ENCODE data around the gene ZFAND3. TPM values are rescaled to one million over a fixed set of nuclear protein-coding genes. Genes with fewer than 3 reads are reported as not detected.

Gene ZFAND3
- polyA plus RNA-seq, 1 of the 3 experiments (the other 2 are of a cell fraction), result 16.7 TPM

DNA sequence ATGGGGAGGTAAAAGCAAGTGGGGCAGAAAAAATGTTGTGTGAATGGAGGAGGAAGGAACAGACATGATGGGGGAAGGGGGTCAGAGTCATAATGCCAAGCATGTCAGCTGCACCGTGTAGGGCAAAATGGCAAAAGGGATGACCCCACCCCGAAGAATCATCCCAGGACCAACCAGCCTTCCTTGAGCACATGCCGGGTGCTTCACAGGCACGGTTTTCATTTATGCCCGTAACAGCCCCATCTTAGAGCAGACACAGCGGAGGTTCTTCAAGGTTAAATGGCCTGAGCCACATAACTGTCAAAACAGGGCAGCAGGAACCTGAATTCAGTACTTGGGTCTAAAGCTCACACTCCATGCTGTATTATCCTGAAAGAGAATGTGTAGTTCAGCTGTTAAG is 322.2 kb downstream of the ZFAND3 start:
- no peak for DNase-seq
- peaks cover 73% of the 10 kb centered on the region for H4K20me1 ChIP-seq (ENCODE audit: insufficient read depth)
- H3K36me3 ChIP-seq (replicated peaks in 1 of 2; ENCODE audit: control insufficient read depth in 1 of 2, insufficient read depth in 2 of 2, low read length in 1 of 2), result peaks cover 3 to 19% of the 10 kb centered on the region in 2 experiments
- no peaks in the 10 kb centered on the region for H3F3A ChIP-seq (replicated peaks; ENCODE audit: insufficient read depth)
- no peaks in the 10 kb centered on the region for H3K27me3 ChIP-seq (ENCODE audit: insufficient read depth)
- no peak for TF ChIP-seq RCOR1 (IDR thresholded peaks at IDR 0.05; ENCODE audit: low read length)
- TF ChIP-seq USF1 (IDR thresholded peaks at IDR 0.05; ENCODE audit: borderline replicate concordance, low read depth), result no peak
- TF ChIP-seq MXI1 (IDR thresholded peaks at IDR 0.05; ENCODE audit: low read depth, low read length), result no peak
- TF ChIP-seq ELF1 (IDR thresholded peaks at IDR 0.05), result no peak
- no peak for TF ChIP-seq MAX (IDR thresholded peaks at IDR 0.05; ENCODE audit: low read depth)
- TF ChIP-seq TAF1 (IDR thresholded peaks at IDR 0.05; ENCODE audit: borderline replicate concordance, low read depth, low read length), result no peak
- TF ChIP-seq EZH2phosphoT487 (IDR thresholded peaks at IDR 0.05; ENCODE audit: borderline replicate concordance, low read depth), result no peak
- no peak for TF ChIP-seq GATA2 (CRISPR knock-in tag; IDR thresholded peaks at IDR 0.05)
- TF ChIP-seq RAD21 (IDR thresholded peaks at IDR 0.05; ENCODE audit: low read length), result no peak
- no peak for TF ChIP-seq TEAD4 (IDR thresholded peaks at IDR 0.05; ENCODE audit: borderline replicate concordance, insufficient read depth)
- TF ChIP-seq NFIC (IDR thresholded peaks at IDR 0.05; ENCODE audit: borderline replicate concordance), result no peak
- TF ChIP-seq FOXM1 (IDR thresholded peaks at IDR 0.05; ENCODE audit: low read depth), result no peak
- TF ChIP-seq GABPA (IDR thresholded peaks at IDR 0.05; ENCODE audit: low read depth), result no peak
- TF ChIP-seq JUND (IDR thresholded peaks at IDR 0.05), result no peak
- TF ChIP-seq EP300 (IDR thresholded peaks at IDR 0.05; ENCODE audit: borderline replicate concordance in 1 of 2, low read depth in 1 of 2, low read length in 1 of 2), result no peak
- TF ChIP-seq, protein P1, sequence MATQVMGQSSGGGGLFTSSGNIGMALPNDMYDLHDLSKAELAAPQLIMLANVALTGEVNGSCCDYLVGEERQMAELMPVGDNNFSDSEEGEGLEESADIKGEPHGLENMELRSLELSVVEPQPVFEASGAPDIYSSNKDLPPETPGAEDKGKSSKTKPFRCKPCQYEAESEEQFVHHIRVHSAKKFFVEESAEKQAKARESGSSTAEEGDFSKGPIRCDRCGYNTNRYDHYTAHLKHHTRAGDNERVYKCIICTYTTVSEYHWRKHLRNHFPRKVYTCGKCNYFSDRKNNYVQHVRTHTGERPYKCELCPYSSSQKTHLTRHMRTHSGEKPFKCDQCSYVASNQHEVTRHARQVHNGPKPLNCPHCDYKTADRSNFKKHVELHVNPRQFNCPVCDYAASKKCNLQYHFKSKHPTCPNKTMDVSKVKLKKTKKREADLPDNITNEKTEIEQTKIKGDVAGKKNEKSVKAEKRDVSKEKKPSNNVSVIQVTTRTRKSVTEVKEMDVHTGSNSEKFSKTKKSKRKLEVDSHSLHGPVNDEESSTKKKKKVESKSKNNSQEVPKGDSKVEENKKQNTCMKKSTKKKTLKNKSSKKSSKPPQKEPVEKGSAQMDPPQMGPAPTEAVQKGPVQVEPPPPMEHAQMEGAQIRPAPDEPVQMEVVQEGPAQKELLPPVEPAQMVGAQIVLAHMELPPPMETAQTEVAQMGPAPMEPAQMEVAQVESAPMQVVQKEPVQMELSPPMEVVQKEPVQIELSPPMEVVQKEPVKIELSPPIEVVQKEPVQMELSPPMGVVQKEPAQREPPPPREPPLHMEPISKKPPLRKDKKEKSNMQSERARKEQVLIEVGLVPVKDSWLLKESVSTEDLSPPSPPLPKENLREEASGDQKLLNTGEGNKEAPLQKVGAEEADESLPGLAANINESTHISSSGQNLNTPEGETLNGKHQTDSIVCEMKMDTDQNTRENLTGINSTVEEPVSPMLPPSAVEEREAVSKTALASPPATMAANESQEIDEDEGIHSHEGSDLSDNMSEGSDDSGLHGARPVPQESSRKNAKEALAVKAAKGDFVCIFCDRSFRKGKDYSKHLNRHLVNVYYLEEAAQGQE (IDR thresholded peaks at IDR 0.05; ENCODE audit: low read depth, low read length), result no peak
- TF ChIP-seq RFX5 (IDR thresholded peaks at IDR 0.05; ENCODE audit: low read length), result no peak
- no peak for TF ChIP-seq ZBTB33 (IDR thresholded peaks at IDR 0.05; ENCODE audit: borderline replicate concordance, low read depth)
- no peak for TF ChIP-seq IRF3 (IDR thresholded peaks at IDR 0.05; ENCODE audit: low read depth, low read length)
- no peak for TF ChIP-seq FOXJ3 (CRISPR knock-in tag; IDR thresholded peaks at IDR 0.05)
- H3K79me2 ChIP-seq (ENCODE audit: insufficient read depth), result peaks cover 18% of the 10 kb centered on the region
- no peak overlapping the region for H2AFZ ChIP-seq (ENCODE audit: low read depth)
- CTCF ChIA-PET, result interaction anchor here (0.7 to 2.0 kb wide), 3 partner anchors 9 to 429 kb away, joined by 3 to 6 read pairs (median 4); no protein-coding TSS in a partner anchor
- POLR2A ChIA-PET, result no interaction called here
- H3K4me3 ChIP-seq (ENCODE audit: low read depth in 2 of 2, low read length in 1 of 2), result no peak overlapping the region
- peaks cover 0 to 51% of the 10 kb centered on the region in 2 experiments; a peak in 2 of 4 replicates for H3K4me1 ChIP-seq (ENCODE audit: control insufficient read depth in 1 of 2, insufficient read depth in 2 of 2, low read depth in 1 of 2, low read length in 1 of 2)
- H3K9me3 ChIP-seq, result no peaks in the 10 kb centered on the region
- H3K4me2 ChIP-seq, result no peak overlapping the region
- peak overlapping the region in 1 of 2 experiments; percentile 92; a peak in 2 of 4 replicates for H3K27ac ChIP-seq (ENCODE audit: low read depth in 2 of 2, low read length in 1 of 2)
- no peak overlapping the region for H3K9ac ChIP-seq
- WGBS (ENCODE audit: low lambda C conversion rate), result 99% methylated on average over 6 of the region's 6 CpGs
- no peaks in the 10 kb centered on the region for H3K9me2 ChIP-seq

Data from SK-N-SH (cell line).